Activated T-cell treated with anti-CD3 and anti-CD28 coated beads, Interleukin-2, amount 50 U/mL, for 4 hours (primary cell): ENCODE measurements around the gene GDF10. TPM values are rescaled to one million over a fixed set of nuclear protein-coding genes. Genes with fewer than 3 reads are reported as not detected.

Experiments
- ATAC-seq, 2 donors: fragments of 200-7000 bp; cut with Tn5 transposase; one replicate each; pipeline ENCODE4 v1.10.0; 2021
- DNase-seq: peaks from one replicate; pipeline ENCODE4 v3.0.0-alpha.2; 2020
- H3K27me3 Mint-ChIP-seq: one replicate; pipeline ENCODE4 v1.8.0; 2021; ENCODE audit warnings: low read depth, mixed read lengths
- H3K36me3 Mint-ChIP-seq: one replicate; pipeline ENCODE4 v1.8.0; 2022; ENCODE audit warnings: mixed read lengths; ENCODE audit not compliant: insufficient read depth
- H3K4me1 Mint-ChIP-seq: one replicate; pipeline ENCODE4 v1.8.0; 2021; ENCODE audit warnings: low read depth, mixed read lengths
- H3K4me3 Mint-ChIP-seq: one replicate; pipeline ENCODE4 v1.8.0; 2021; ENCODE audit warnings: mild to moderate bottlenecking, moderate library complexity, mixed read lengths
- H3K9me3 Mint-ChIP-seq: one replicate; pipeline ENCODE4 v1.8.0; 2021; ENCODE audit warnings: mixed read lengths
- total RNA-seq, 3 donors: library from RNA; stranded (reverse); gene quantifications; one replicate each; pipeline ENCODE4 v1.2.1, GENCODE V29; 2021

GDF10 gene
- total RNA-seq, 3 donors from 2014 or later, result 0.25 to 0.43 (median 0.37) TPM

- no peaks in the 10 kb centered on the region for H3K27me3 Mint-ChIP-seq
- no peaks in the 10 kb centered on the region for H3K36me3 Mint-ChIP-seq
- H3K4me1 Mint-ChIP-seq, result peaks cover 39% of the 10 kb centered on the region
- H3K4me3 Mint-ChIP-seq, result no peak overlapping the region
- no peaks in the 10 kb centered on the region for H3K9me3 Mint-ChIP-seq
- ATAC-seq (no peak), DNase-seq (no peak)
Measured at GRCh38 chr10:47282005-47282656, 17.9 kb upstream of the GDF10 start.

DNA sequence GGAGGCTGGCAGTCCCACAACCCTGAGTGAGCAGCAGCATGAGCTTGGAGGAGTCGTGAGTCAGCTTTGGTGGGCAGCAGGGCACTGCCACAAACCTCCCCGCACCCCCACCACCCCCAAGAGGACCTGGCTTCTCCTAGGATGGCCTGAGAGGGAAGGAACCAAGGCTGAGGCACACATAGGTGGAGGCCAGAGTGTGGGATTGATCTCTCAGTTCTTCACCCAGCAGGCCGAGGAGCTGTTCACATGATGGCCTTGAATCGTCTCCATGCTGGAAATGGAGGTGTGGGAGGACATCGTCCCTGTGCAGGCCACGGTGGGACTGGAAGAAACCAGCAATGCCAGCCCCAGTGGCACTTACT, 17.4 kb upstream of the GDF10 start:
- peaks cover 34% of the 10 kb centered on the region for H3K4me1 Mint-ChIP-seq
- ATAC-seq (no peak), DNase-seq (no peak)
- H3K9me3 Mint-ChIP-seq, result no peaks in the 10 kb centered on the region
- no peaks in the 10 kb centered on the region for H3K36me3 Mint-ChIP-seq
- H3K4me3 Mint-ChIP-seq, result no peak overlapping the region
- H3K27me3 Mint-ChIP-seq, result no peaks in the 10 kb centered on the region

- no peaks in the 10 kb centered on the region for H3K36me3 Mint-ChIP-seq
- no peaks in the 10 kb centered on the region for H3K9me3 Mint-ChIP-seq
- peaks cover 30% of the 10 kb centered on the region for H3K4me1 Mint-ChIP-seq
Measured at GRCh38 chr10:47283101-47283630, 16.8 kb upstream of the GDF10 start.

DNA sequence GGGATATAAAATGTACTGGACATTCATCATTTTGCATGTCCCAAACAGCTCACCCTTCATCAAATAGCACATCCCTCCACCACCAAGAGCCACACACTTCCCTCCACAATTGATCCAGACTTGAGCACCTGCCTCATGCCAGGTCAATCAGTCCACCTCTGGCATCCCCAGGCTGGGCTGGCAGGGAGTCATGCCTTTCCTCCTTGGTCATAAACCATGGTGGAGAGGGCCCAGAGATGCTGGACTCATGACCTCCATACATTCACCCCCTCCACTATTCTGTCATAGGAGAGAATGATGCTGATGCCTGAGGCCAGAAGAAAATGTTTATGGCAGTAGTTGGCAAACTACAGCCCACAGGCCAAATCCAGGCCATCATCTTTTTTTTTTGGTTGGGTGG, 16.1 kb upstream of the GDF10 start:
- H3K4me3 Mint-ChIP-seq, result no peak overlapping the region
- H3K36me3 Mint-ChIP-seq, result no peaks in the 10 kb centered on the region
- DNase-seq (no peak), ATAC-seq (no peak)
- no peaks in the 10 kb centered on the region for H3K27me3 Mint-ChIP-seq
- H3K9me3 Mint-ChIP-seq, result no peaks in the 10 kb centered on the region
- peaks cover 25% of the 10 kb centered on the region for H3K4me1 Mint-ChIP-seq

More at GRCh38 chr10:47283101-47283630, 16.8 kb upstream of the GDF10 start:
- Mint-ChIP-seq H3K27me3 (no peaks in the 10 kb centered on the region), H3K4me3 (no peak overlapping the region)
- DNase-seq (no peak), ATAC-seq (no peak)

DNA sequence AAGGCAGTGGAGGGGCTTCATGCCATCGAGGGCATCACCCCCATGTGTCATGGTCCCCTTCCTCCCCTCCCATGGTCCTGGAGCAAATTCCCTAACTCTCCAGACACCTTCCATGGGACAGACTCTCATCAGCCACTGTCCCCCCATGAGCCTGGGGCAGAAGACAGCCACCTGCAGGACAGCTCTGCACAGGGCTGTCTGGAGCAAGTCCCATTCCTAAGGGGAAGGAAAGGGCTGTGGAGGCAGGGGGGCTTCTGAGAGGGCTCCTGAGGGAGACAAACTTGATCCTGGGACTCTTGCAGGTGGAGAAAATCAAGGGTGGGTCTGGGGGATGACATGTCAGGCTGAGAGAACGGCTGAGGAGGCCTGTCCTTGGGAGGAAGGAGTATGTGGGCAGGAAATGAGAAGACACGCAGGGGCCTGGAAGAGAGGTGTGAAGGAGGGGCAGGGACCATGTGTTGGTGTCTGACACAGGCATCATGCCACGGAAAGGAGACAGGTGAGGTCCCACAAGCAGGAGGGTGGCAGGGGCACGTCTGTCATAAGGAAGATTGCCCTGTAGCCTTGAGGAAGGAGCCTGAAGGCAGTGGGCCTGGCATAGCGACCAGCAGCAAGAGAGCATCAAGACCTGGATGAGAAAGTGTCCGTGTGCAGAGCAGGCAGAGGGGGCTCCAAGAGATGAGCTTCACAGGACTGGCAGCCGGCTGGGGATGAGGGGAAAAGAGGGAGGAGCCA, 14.4 kb upstream of the GDF10 start:
- peaks cover 25% of the 10 kb centered on the region for H3K4me1 Mint-ChIP-seq
- no peak for DNase-seq
- no peaks in the 10 kb centered on the region for H3K9me3 Mint-ChIP-seq
- ATAC-seq, result no peak
- no peaks in the 10 kb centered on the region for H3K36me3 Mint-ChIP-seq
- H3K4me3 Mint-ChIP-seq, result no peak overlapping the region
- no peaks in the 10 kb centered on the region for H3K27me3 Mint-ChIP-seq

- H3K4me3 Mint-ChIP-seq, result no peak overlapping the region
Measured at GRCh38 chr10:47286116-47286505, 13.9 kb upstream of the GDF10 start.

GRCh38 chr10:47286591-47287315, 13.2 kb upstream of the GDF10 start:
- Mint-ChIP-seq H3K9me3 (no peaks in the 10 kb centered on the region), H3K4me3 (no peak overlapping the region), H3K36me3 (no peaks in the 10 kb centered on the region), H3K27me3 (no peaks in the 10 kb centered on the region), H3K4me1 (peaks cover 25% of the 10 kb centered on the region)
- no peak for DNase-seq
- peak; percentile 19 to 23 for ATAC-seq

More at GRCh38 chr10:47286116-47286505, 13.9 kb upstream of the GDF10 start:
- Mint-ChIP-seq H3K4me1 (peaks cover 25% of the 10 kb centered on the region), H3K9me3 (no peaks in the 10 kb centered on the region), H3K27me3 (no peaks in the 10 kb centered on the region), H3K36me3 (no peaks in the 10 kb centered on the region)
- no peak for DNase-seq
- ATAC-seq, result no peak

DNA sequence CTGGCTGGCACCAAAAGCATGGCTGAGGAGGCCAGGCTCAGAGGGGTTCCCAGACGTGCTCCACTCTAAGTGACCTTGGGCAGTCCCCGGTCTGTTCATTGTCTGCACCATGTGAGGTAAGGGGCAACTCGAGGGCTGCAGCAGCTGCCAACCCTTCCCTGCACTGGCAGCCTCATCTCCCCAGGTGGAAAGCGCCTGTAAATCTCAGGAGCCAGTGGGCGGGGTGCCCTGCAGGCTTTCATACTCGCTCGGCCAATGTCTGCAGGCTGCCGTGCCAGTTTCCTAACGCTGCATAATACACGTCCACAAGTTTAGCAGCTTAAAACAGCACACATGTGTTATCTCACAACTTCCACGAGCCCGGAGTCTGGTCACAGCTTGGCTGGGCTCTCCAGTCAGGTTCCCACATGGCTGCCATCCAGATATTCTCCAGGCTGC, 12.6 kb upstream of the GDF10 start:
- Mint-ChIP-seq H3K9me3 (no peaks in the 10 kb centered on the region), H3K4me3 (no peak overlapping the region), H3K27me3 (no peaks in the 10 kb centered on the region), H3K4me1 (peaks cover 25% of the 10 kb centered on the region), H3K36me3 (no peaks in the 10 kb centered on the region)
- DNase-seq (no peak), ATAC-seq (no peak)

DNA sequence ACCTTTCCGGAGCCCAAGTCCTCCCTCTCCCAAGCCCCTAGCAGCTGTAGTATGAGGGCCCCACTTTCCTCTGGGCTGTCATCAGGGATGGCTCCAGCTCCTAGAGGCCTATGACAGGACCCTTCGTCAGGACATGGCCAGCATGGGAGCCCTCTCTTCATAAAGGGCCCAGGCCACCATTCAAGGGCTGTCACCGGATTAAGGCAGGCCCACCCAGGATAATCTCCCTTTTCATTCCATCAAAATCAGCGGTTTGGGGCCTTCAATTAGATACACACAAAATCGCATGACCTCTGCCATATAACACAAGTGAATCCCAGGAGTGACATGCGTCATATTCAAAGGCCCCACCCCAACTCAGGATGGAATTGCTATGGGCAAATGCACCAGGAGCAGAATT, 12.2 kb upstream of the GDF10 start:
- Mint-ChIP-seq H3K4me1 (peaks cover 25% of the 10 kb centered on the region), H3K27me3 (no peaks in the 10 kb centered on the region), H3K4me3 (no peak overlapping the region), H3K9me3 (no peaks in the 10 kb centered on the region), H3K36me3 (no peaks in the 10 kb centered on the region)
- ATAC-seq (no peak), DNase-seq (no peak)

DNA sequence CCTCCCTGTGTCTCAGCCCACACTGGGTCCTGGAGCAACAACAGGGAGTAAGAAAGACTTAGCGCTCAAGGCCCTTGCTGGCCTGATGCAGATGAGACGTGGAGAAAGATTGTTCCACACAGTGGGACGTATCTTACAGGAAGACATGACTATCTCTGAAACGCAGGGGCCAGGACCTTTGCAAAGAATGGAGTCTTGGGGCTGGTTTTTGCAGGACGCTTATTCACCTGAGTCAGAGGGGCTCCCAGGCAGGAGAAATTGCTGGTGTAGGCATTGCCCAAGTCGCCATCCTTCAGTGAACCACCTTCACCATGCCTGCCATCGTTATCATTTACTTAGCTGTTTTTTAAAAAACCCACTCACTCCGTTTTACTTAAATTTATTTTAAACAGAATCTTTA, 11.8 kb upstream of the GDF10 start:
- Mint-ChIP-seq H3K4me1 (peaks cover 25% of the 10 kb centered on the region), H3K27me3 (no peaks in the 10 kb centered on the region), H3K9me3 (no peaks in the 10 kb centered on the region), H3K36me3 (no peaks in the 10 kb centered on the region), H3K4me3 (no peak overlapping the region)
- no peak for DNase-seq
- no peak for ATAC-seq

GRCh38 chr10:47288916-47289495, 11.0 kb upstream of the GDF10 start:
- H3K4me3 Mint-ChIP-seq, result no peak overlapping the region
- H3K36me3 Mint-ChIP-seq, result no peaks in the 10 kb centered on the region
- peaks cover 25% of the 10 kb centered on the region for H3K4me1 Mint-ChIP-seq
- DNase-seq, result no peak
- H3K9me3 Mint-ChIP-seq, result no peaks in the 10 kb centered on the region
- H3K27me3 Mint-ChIP-seq, result peaks cover 4% of the 10 kb centered on the region
- ATAC-seq, result no peak

- DNase-seq (no peak), ATAC-seq (no peak)
- H3K9me3 Mint-ChIP-seq, result no peaks in the 10 kb centered on the region
- peaks cover 22% of the 10 kb centered on the region for H3K4me1 Mint-ChIP-seq
- no peak overlapping the region for H3K4me3 Mint-ChIP-seq
- peaks cover 4% of the 10 kb centered on the region for H3K27me3 Mint-ChIP-seq
- no peaks in the 10 kb centered on the region for H3K36me3 Mint-ChIP-seq
Measured at GRCh38 chr10:47289921-47290320, 10.1 kb upstream of the GDF10 start.

DNA sequence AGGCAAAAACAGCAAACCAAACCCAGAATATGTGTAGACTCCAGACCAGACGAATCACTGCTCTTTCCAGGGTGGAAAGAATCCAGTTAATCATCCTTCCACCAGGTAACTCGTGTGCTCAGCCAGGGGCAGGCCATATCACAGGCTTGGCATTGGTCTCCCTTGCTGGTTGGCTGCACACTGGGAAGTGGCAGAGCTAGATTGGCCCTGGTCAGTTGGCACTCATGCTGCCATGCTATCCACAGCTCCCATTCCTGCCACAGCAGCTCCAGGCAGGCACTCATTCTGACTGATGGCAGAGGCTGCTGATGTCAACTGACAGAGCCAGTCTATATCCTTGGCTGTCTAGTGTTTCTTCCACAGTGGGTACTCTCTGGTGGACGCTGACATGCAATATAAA, 9.7 kb upstream of the GDF10 start:
- no peak for DNase-seq
- H3K27me3 Mint-ChIP-seq, result peaks cover 4% of the 10 kb centered on the region
- H3K9me3 Mint-ChIP-seq, result no peaks in the 10 kb centered on the region
- no peaks in the 10 kb centered on the region for H3K36me3 Mint-ChIP-seq
- ATAC-seq, result no peak
- no peak overlapping the region for H3K4me3 Mint-ChIP-seq
- H3K4me1 Mint-ChIP-seq, result peaks cover 18% of the 10 kb centered on the region

GRCh38 chr10:47291682-47292081, 8.3 kb upstream of the GDF10 start:
- Mint-ChIP-seq H3K27me3 (peaks cover 4% of the 10 kb centered on the region), H3K9me3 (no peaks in the 10 kb centered on the region), H3K4me3 (no peak overlapping the region), H3K4me1 (peaks cover 4% of the 10 kb centered on the region), H3K36me3 (no peaks in the 10 kb centered on the region)
- ATAC-seq (no peak), DNase-seq (no peak)
